ENCODE measurements around the gene SCARF2. TPM values are rescaled to one million over a fixed set of nuclear protein-coding genes. Genes with fewer than 3 reads are reported as not detected.
A peak's percentile ranks its signal among the peaks of the same experiment; 100 is the strongest.
"Not testable (repeated sequence)": the region's sequence is repeated elsewhere in the genome, so short reads cannot be mapped to it uniquely, and the experiment has no call there.

Gene SCARF2
- total and polyA plus RNA-seq, 7 donors, result under 0.01 to 12.8 (median 6.4) TPM

GRCh38 chr22:20456064-20456721, 18.6 kb upstream of the SCARF2 start:
- TF ChIP-seq POLR2AphosphoS5 (IDR thresholded peaks at IDR 0.05) (no peak), EP300 (IDR thresholded peaks at IDR 0.05) (no peak), CTCF (IDR thresholded peaks at IDR 0.05) (peak; percentile 83 to 92 (median 88)), POLR2A (IDR thresholded peaks at IDR 0.05) (no peak)
- DNase-seq, result peak; percentile 90
- H3K4me1 ChIP-seq, result no peaks in the 10 kb centered on the region
- no peaks in the 10 kb centered on the region for H3K27me3 ChIP-seq
- 18 to 20% methylated on average over 6 of the region's 6 CpGs for WGBS, 2 donors
- no peak overlapping the region for H3K27ac ChIP-seq
- no peaks in the 10 kb centered on the region for H3K9me3 ChIP-seq
- H3K4me3 ChIP-seq, result no peak overlapping the region
- intact Hi-C loops (cut with DNase I), result loop anchor here (1.0 kb wide), 1 partner anchor 38 kb away; no protein-coding TSS in a partner anchor
- peaks cover 0 to 66% (median 8%) of the 10 kb centered on the region in 4 donors for H3K36me3 ChIP-seq

- DNase-seq, result peak; percentile 20
- Histone ChIP-seq H3K27ac (no peak overlapping the region), H3K4me3 (no peak overlapping the region), H3K9me3 (no peaks in the 10 kb centered on the region), H3K36me3 (peaks cover 0 to 66% (median 9%) of the 10 kb centered on the region in 4 donors), H3K27me3 (no peaks in the 10 kb centered on the region), H3K4me1 (no peaks in the 10 kb centered on the region)
- TF ChIP-seq POLR2A (IDR thresholded peaks at IDR 0.05) (no peak), CTCF (IDR thresholded peaks at IDR 0.05) (no peak), EP300 (IDR thresholded peaks at IDR 0.05) (no peak), POLR2AphosphoS5 (IDR thresholded peaks at IDR 0.05) (no peak)
- 92 to 94% methylated on average over 8 of the region's 8 CpGs for WGBS, 2 donors
- intact Hi-C loops (cut with DNase I), result loop anchor here (1.0 kb wide), 1 partner anchor 37 kb away; no protein-coding TSS in a partner anchor
These were observed 18.1 kb upstream of the SCARF2 start for GRCh38 chr22:20455709-20456063.

DNA sequence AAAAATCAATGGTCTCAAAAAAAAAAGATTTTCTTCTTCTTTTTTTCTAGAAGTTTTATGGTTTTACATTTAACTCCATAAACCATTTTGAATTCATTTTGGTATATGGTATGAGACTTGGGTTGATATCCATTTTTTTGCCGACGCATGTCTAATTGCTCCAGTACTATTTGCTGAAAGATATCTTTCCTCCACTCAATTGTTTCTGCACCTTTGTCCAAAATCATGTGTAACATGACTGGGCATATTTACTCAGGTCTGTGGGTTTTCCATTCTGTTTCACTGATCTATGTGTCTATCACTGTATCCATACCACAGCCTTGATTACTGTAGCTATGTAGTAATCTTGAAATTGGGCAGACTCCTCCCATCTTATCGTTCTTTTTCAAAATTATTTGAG, 15.6 kb upstream of the SCARF2 start:
- no peak for DNase-seq
- intact Hi-C loops (cut with DNase I), result no loop called here

GRCh38 chr22:20451920-20452319, 14.3 kb upstream of the SCARF2 start:
- no peaks in the 10 kb centered on the region for H3K27me3 ChIP-seq
- H3K36me3 ChIP-seq, result peaks cover 0 to 36% (median 3%) of the 10 kb centered on the region in 4 donors
- 86 to 89% methylated on average over 2 of the region's 2 CpGs for WGBS, 2 donors
- H3K9me3 ChIP-seq, result no peaks in the 10 kb centered on the region
- TF ChIP-seq CTCF (IDR thresholded peaks at IDR 0.05) (no peak), POLR2AphosphoS5 (IDR thresholded peaks at IDR 0.05) (no peak), EP300 (IDR thresholded peaks at IDR 0.05) (no peak), POLR2A (IDR thresholded peaks at IDR 0.05) (no peak)
- H3K4me3 ChIP-seq, result no peak overlapping the region
- no peak for DNase-seq
- intact Hi-C loops (cut with DNase I), result no loop called here
- no peaks in the 10 kb centered on the region for H3K4me1 ChIP-seq
- H3K27ac ChIP-seq, result no peak overlapping the region

More for the DNA sequence above, 15.6 kb upstream of the SCARF2 start:
- Histone ChIP-seq H3K27me3 (no peaks in the 10 kb centered on the region), H3K4me3 (no peak overlapping the region), H3K27ac (no peak overlapping the region), H3K4me1 (no peaks in the 10 kb centered on the region), H3K9me3 (no peaks in the 10 kb centered on the region), H3K36me3 (peaks cover 0 to 49% (median 5%) of the 10 kb centered on the region in 4 donors)
- TF ChIP-seq EP300 (IDR thresholded peaks at IDR 0.05) (no peak), POLR2A (IDR thresholded peaks at IDR 0.05) (no peak), CTCF (IDR thresholded peaks at IDR 0.05) (no peak), POLR2AphosphoS5 (IDR thresholded peaks at IDR 0.05) (no peak)
- WGBS, 2 donors, result 96 to 98% methylated on average over 3 of the region's 3 CpGs

GRCh38 chr22:20451129-20451778, 13.6 kb upstream of the SCARF2 start:
- H3K4me1 ChIP-seq; H3K9me3 ChIP-seq; H3K4me3 ChIP-seq; H3K27ac ChIP-seq; intact Hi-C loops (cut with DNase I); DNase-seq; H3K27me3 ChIP-seq: not testable (repeated sequence)
- WGBS, 2 donors, result 95 to 96% methylated on average over 15 of the region's 15 CpGs
- H3K36me3 ChIP-seq, result peaks cover 2 to 33% (median 5%) of the 10 kb centered on the region in 4 donors
